ENCODE measurements around the gene LTB.

LTB gene

GRCh38 chr6:31546339-31546957 is 35.8 kb downstream of the LTB start, which contains the start of gene ATP6V1G2:
ATP6V1G2 (minus strand) TSS chr6:31546608; CDS start chr6:31546559, 49 bp downstream.
- peak; percentile 83 for DNase-seq

- DNase-seq, result no peak
Observed at GRCh38 chr6:31545291-31545690, 36.9 kb downstream of the LTB start.

DNA sequence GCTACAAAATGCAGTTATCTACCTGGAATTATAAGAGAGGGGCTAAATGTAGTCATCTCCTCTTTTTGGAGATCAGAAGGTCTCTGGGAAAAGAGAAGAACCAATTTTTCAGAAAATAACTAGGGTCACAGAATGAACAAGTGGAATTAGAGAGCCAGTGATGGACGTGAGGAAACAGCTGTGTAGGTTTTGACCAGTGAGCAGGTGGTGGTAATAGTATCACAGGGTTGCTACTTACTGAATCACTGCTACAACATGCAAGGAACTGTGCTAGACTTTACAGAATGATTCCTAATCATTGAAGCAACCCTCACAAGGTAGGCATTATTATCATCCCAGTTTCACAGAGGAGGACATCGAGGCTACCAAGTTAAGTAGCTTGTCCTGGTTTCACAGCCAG is 37.5 kb downstream of the LTB start:
- no peak for DNase-seq

- DNase-seq, result no peak
Observed at GRCh38 chr6:31543639-31544038, 38.6 kb downstream of the LTB start.

DNA sequence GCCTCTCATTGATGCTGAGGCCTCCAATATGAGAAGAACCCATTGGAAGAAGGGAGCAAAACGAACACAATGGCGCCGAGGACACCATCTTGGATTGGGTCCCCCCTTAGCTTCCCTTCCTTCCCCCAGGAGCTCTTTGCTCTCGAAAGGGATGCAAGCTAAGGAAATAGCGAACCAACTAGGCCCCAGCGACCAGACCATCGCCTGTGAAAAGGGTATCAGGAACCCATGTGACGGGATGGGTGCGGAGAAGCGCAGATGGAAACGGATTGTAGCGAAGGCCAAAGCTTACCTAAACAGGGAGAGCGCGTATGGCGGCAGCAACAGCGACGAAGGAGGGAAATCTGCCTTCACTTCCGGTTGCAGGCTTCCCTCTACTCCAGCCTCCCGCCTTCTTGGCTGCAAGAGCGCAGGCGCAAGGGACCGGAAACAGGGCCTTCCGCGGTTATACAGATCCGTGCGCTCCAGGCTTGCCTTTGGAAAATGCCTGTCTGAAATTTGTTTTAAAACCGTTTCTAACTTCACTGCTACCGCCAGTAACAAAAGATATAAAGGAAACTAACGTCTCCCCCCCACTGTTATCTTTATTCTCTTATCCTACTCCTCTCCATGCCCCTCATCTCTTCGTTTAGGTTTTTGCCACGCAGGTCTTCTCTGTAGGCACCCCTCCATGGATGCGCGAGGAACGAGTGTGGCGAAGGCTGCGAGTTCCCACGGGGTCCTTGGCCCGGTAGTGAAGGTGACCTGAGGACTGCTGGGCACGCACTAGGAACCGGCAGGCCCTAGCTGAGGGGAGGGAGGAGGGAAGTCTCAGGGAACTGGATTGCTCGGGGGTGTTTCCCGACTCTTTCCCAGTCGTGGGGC is 40.3 kb downstream of the LTB start, which contains the start of gene DDX39B:
Gene DDX39B, minus strand, starts transcription at position 346 of the 864 bp plus-strand sequence. CDS start 1,471 bp downstream, outside the sequence.
- peak; percentile 79 for DNase-seq

GRCh38 chr6:31541059-31541657 is 41.1 kb downstream of the LTB start:
- no peak for DNase-seq

DNA sequence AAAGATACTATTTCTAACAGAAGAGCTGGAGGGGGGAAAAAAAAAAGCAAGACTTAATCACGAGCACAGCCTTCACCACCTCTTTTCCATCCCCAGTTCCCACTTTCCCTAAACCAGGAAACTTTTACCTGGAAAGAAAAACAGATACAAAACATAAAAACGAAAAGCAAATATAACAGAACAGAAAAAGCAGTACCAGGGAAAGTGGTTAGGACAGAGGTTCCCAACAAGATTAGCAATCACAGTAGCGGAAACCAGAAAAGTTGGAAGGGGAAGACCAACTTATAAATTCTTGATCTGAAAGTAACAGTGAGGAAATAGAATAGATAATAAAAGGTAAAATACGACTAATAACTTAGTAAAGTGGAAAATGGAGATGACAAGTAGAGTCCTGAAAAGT is 41.6 kb downstream of the LTB start:
- DNase-seq, result no peak

DNA sequence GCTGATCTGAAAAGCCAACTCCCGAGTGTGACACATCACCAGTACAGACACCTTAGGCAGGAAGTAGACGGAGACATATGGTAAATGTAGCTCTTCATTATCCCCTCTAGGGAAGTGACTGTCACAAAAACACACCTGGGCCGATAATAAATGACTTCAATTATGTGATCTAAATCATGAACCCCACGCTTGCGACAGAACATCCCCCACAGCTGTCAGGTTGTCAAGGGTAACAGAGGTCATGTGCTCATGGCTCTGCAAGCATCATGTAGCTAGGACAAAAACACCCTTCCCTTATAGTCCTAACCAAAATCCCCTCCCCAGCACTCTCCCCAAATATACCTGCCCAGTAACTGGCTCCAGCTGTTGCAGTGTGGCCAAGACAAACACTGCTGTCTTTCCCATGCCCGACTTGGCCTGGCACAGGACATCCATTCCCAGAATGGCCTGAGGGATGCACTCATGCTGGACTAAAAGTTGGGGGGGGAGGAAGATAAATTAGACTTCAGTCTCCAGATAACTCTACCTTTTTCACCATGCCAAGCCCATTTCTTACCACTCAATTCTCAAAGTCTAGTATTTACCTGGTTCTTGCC is 43.3 kb downstream of the LTB start:
- no peak for DNase-seq

GRCh38 chr6:31535538-31536324 is 46.5 kb downstream of the LTB start:
- no peak for DNase-seq

DNA sequence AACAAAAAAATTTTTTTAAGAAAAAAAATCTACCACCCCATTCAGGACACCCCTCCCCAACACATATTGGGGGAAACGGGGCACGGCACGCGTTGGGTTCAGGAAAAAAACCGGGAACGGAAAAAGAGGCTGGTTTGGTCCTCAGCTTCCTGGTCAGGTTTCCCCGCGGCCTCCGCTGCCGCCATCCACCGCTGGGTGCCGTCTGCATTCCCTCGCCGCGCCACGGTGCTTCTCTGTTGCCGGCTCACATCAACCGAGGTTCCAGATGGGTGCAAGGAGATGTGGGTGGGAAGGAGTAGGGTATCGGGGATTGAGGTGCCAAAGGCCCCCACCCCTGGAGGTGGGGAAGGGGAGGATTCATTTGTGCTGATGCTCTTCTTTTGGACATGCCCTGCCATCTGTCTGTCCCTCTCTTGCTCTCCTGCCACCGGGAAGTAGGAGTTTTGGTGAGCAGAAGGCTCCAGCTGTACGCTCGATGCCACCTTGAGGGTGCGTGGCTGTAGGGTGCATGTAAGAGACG is 47.6 kb downstream of the LTB start:
- DNase-seq, result no peak

DNA sequence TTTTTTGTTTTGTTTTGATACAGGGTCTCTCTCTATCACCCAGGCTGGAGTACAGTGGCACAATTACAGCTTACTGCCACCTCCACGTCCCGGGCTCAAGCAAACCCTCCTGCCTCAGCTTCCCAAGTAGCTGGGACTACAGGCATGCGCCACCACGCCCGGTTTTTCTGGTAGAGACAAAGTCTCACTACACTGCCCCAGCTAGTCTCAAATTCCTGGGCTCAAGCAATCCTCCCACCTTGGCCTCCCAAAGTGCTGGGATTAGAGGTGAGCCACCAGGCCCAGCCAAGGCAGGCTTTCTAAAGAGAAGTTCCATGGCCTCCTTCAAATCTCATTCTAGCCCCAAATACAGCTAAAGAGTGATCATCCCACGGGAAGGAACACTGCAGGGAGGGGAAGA is 48.2 kb downstream of the LTB start:
- no peak for DNase-seq

DNA sequence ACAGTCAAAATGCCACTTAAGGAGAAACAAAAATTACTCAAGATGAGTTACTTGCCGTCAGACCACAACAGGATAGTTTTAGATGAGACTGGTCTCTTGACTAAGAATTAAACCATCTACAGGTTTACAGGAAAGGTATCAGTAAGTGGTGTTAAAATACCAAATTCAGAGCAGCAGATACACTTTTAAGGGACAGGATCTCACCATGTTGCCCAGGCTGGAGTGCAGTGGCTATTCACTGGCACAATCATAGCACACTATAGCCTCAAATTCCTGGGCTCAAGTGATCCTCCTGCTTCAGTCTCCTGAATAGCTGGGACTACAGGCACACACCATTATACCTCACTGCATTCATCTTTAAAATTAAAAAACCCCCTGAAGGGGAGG is 48.8 kb downstream of the LTB start:
- no peak for DNase-seq

DNA sequence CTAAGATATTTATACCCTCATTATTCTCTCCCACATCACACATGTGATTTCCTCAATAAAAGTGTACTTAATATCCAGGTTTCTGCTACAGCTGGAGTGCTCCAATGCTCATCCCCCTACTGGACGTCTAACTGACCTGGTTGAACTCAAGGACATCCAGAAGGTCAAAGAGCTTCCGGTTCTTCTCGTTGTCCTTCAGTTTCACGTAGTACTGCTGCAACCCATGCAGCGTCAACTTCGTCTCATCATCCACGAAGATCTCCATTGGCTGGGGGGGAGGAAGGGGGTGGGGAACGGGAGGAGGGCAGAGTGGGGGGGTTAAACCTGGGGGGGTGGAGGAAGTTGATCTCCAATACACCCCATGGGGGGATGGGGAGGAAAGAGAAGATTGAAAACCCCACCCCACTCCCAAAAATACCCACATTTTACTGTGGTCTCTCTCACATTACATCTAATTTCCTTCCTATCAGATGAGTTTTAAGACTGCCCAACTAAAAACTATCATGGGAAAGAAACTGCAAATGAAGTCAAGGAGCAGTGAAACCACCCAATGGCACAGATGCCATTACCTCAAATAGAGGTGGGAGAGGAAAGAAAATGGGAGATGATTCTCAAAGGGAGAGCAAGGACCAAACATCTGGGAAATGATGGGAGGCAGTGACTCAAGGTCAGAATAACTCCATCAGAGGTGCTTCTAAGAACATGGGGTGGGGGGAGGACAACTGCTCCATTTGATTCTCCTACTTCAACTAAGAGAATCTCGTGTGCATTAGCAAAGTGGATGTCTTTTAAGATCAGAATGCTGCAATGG is 49.4 kb downstream of the LTB start:
- no peak for DNase-seq

- no peak for DNase-seq
Observed at GRCh38 chr6:31531771-31532643, 50.2 kb downstream of the LTB start.

DNA sequence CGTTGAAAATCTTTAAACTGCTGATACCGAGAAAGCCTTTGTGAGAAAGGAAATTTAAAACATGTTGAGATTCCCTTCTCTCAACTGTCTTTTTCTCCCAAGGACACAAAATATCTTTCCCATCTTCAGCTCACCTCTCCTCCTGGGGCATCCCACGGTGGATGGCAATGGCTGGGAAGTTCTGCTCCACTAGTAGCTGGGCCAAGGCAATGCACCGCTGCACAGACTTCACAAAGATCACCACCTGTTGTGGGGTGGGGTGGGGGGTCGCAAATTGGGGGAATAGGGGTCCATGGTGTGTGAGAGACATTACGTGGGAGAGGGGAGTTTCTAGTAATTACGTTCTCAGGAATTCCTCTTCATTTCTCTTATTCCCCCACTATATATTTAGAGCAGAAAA is 51.1 kb downstream of the LTB start:
- DNase-seq, result no peak

DNA sequence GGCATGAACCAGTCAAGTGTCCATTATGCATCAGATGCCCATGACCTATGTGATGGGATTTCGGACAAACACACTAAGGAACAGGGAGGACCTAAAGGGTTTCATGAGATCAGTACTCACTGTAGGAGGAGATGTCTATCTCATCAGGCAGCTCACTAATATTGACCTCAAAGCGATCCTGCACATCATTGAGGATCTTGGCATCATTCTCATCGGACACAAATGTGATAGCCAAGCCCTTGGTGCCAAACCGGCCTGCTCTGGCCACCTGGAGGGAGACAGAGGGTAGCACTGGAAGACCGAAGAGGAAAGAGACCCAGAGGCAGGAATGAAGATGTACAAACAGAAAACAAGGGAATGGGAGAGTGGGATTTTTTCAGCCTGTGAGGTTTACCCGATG is 51.6 kb downstream of the LTB start:
- no peak for DNase-seq
